Pancreas (tissue), 10 donors: ENCODE measurements around the gene NKD1. TPM values are rescaled to one million over a fixed set of nuclear protein-coding genes. Genes with fewer than 3 reads are reported as not detected.

ENCODE experiments used
- ATAC-seq, 4 donors: fragments of 200-7000 bp; cut with Tn5 transposase; one replicate each; pipeline versions ENCODE4 v1.8.0 to v1.9.1; 2020; ENCODE audit warnings: mild to moderate bottlenecking in 4 of 4, moderate library complexity in 4 of 4
- DNase-seq, 6 donors: peaks; one replicate each; pipeline ENCODE4 v3.0.0-alpha.2; 2020
- FAIRE-seq: peaks from 2 replicates; lab custom pipeline; 2012; peaks lifted over from hg19 to GRCh38; lab: Jason Lieb, UNC
- H3K27ac ChIP-seq, 4 donors: fragments of 200-600 bp; sonication (generic); 1 replicate in 3 of 4; 2 replicates in 1 of 4; pipeline versions ENCODE4 v1.5.0 to v1.8.0; 2020
- H3K27me3 ChIP-seq, 4 donors: fragments of 200-600 bp; one replicate each; pipeline ENCODE4 v1.8.0; 2021
- H3K36me3 ChIP-seq, 3 donors: fragments of 200-600 bp; sonication (generic) in 1 of 3; one replicate each; pipeline versions ENCODE4 v1.5.0 to v1.8.0; 2020 to 2021
- H3K4me1 ChIP-seq, 3 donors: fragments of 200-600 bp; one replicate each; pipeline ENCODE4 v1.8.0; 2021
- H3K4me3 ChIP-seq, 4 donors: fragments of 200-600 bp; sonication (generic) in 2 of 4; one replicate each; pipeline versions ENCODE4 v1.5.0 to v1.8.0; 2020 to 2021
- H3K9me3 ChIP-seq, 4 donors: fragments of 200-600 bp; one replicate each; pipeline ENCODE4 v1.8.0; 2021
- WGBS, 2 donors: extraction: QIAGEN DNeasy Blood & Tissue Kit; methylation state at CpG; one replicate each; pipeline ENCODE4 v1.1.7; 2013; 5-methylcytosine and 5-hydroxymethylcytosine counted together
- intact Hi-C, 3 donors: fragments of 100-400 bp; cut with DNase I; formaldehyde crosslinking; loops; one replicate each; pipeline versions ENCODE4 v1.11.1 to v1.14.2; 2022
- polyA plus RNA-seq, 2 donors: library from polyadenylated mRNA; stranded (reverse); fragments of 200-250 nt; gene quantifications; one replicate each; pipeline ENCODE4 v1.2.3, GENCODE V29; 2013
- total RNA-seq, 6 donors: library from RNA; stranded (reverse); fragmentation: NEBNext Ultra II Directional in 4 of 6; extraction: Animal tissue kit (Norgen Biotek cat#: 25700) in 4 of 6; gene quantifications; one replicate each; pipeline versions ENCODE4 v1.2.1 to v1.2.4, GENCODE V29; 2021 to 2023
- TF ChIP-seq, protein P1 (sequence below), 4 donors: fragments of 200-600 bp; sonication (generic) in 3 of 4; IDR thresholded peaks; one replicate each; pipeline versions ENCODE4 v1.5.0 to v1.8.0; 2021; ENCODE audit warnings: antibody characterized with exemption in 4 of 4
- donor health status: healthy with polysubstance abuse.
- donor health status: DM: no; HTN: no; CAD: no; lungs with moderate emphysema.
- donor health status: DM: no; HTN: no; CAD: no.
- donor health status: control.
- donor health status: control.
- donor health status: Bipolar disorder and iron deficiency.
- donor health status: DM: yes; HTN: yes; CAD: no.
- donor health status: DM: no; HTN: no; CAD: no.
- donor health status: DM: no; HTN: no; CAD: no.
- donor health status: DM: yes; HTN: yes; CAD: no.

Gene NKD1
- total and polyA plus RNA-seq, 8 donors, result 0.45 to 5.8 (median 4.4) TPM

DNA sequence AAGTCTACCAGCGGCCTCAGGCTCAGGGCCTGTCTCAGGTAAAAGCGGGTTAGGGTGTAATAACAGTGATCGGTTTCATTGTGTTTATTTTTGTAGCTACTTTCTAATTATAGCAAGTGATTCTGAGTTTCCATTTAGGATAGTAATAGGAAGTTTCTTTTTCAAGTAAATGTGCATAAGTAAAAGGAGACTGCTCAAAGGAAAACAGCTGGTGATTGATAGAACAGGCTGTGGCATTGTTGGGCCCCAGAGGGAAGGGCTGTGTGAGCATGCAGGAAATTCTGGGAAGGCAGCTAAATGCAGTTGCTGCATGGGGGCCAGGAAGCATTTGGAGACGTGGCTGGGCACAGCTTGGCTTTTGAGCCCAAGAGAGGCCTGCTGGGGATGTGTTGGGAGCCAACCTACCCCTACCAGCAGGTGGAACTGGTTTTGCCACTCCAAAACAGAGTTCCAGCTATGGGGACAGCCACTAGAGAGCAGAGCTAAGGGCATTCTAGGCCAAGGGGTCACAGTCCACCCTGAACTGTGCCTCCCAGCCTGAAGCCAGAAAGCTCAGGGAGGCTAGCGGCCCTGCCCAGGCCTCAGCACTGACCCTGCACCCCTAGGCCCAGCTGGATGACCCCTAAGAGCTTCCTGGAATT is 120.3 kb downstream of the NKD1 start:
- H3K4me3 ChIP-seq, result no peak overlapping the region
- DNase-seq, result peak in 1 of 6 donors; percentile 51
- TF ChIP-seq, protein P1, sequence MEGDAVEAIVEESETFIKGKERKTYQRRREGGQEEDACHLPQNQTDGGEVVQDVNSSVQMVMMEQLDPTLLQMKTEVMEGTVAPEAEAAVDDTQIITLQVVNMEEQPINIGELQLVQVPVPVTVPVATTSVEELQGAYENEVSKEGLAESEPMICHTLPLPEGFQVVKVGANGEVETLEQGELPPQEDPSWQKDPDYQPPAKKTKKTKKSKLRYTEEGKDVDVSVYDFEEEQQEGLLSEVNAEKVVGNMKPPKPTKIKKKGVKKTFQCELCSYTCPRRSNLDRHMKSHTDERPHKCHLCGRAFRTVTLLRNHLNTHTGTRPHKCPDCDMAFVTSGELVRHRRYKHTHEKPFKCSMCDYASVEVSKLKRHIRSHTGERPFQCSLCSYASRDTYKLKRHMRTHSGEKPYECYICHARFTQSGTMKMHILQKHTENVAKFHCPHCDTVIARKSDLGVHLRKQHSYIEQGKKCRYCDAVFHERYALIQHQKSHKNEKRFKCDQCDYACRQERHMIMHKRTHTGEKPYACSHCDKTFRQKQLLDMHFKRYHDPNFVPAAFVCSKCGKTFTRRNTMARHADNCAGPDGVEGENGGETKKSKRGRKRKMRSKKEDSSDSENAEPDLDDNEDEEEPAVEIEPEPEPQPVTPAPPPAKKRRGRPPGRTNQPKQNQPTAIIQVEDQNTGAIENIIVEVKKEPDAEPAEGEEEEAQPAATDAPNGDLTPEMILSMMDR (IDR thresholded peaks at IDR 0.05), result no peak
- H3K36me3 ChIP-seq, result no peaks in the 10 kb centered on the region
- peaks cover 0 to 7% (median 0%) of the 10 kb centered on the region in 3 donors for H3K4me1 ChIP-seq
- WGBS, 2 donors, result 62% methylated on average over 5 of the region's 5 CpGs
- intact Hi-C loops, result loop anchor here in 1 of 3 donors (10.0 kb wide), 1 partner anchor 124 kb away; the partner anchor contains the start of gene NKD1
- no peaks in the 10 kb centered on the region for H3K9me3 ChIP-seq
- H3K27me3 ChIP-seq, result peaks cover 0 to 5% (median 0%) of the 10 kb centered on the region in 4 donors
- peak in 3 of 4 donors; percentile 17 to 65 (median 56) for ATAC-seq
- FAIRE-seq, result no peak
- no peak overlapping the region for H3K27ac ChIP-seq

DNA sequence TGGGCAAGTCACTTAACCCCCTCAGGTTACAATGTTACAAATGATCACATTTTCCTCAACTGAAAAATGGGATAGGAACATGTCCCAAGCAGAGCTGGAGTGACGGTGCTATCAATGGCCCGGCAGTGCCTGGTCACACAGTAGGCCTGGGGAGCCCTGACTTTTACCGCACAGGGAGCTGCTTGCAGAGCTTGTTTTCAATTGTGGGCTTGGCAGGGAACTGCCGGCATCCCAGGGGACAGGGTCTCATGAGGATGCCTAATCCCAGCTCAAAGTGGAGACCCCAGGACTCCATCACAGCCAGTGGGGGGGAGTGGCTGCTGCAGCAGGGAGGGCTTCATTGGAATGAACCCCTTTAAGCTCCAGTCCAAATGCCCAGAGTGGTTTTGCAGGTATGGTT is 121.5 kb downstream of the NKD1 start:
- no peak overlapping the region for H3K4me3 ChIP-seq
- intact Hi-C loops, result loop anchor here in 1 of 3 donors (10.0 kb wide), 1 partner anchor 125 kb away; the partner anchor contains the start of gene NKD1
- FAIRE-seq, result no peak
- H3K36me3 ChIP-seq, result no peaks in the 10 kb centered on the region
- TF ChIP-seq, protein P1 (IDR thresholded peaks at IDR 0.05), result no peak
- peaks cover 0 to 7% (median 0%) of the 10 kb centered on the region in 3 donors for H3K4me1 ChIP-seq
- DNase-seq, result peak in 1 of 6 donors; percentile 35
- H3K9me3 ChIP-seq, result no peaks in the 10 kb centered on the region
- no peak for ATAC-seq
- peaks cover 0 to 8% (median 0%) of the 10 kb centered on the region in 4 donors for H3K27me3 ChIP-seq
- 96 to 99% methylated on average over 4 of the region's 4 CpGs for WGBS, 2 donors
- H3K27ac ChIP-seq, result no peak overlapping the region

DNA sequence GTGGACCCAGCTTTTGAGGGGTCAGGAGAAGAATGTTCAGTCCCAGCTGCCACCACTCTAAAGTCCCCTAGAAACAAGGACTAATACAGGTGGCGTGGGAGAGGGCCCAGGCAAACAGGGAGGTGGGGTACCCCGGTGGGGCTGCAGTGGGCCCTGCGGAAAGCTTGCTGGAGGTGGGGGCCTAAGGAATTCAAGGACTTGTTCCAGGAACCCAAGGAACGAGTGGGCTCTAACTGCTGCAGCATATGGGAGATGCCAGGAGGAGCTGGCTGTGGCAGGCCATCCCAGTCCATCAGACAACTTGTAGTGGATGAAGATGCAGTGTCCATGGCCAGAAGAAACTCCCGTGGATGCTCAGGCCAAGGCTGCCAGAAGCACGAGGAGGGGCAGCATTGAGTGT is 122.3 kb downstream of the NKD1 start:
- peaks cover 0 to 8% (median 0%) of the 10 kb centered on the region in 4 donors for H3K27me3 ChIP-seq
- DNase-seq (peak in 1 of 6 donors; percentile 23), ATAC-seq (no peak), FAIRE-seq (no peak)
- TF ChIP-seq, protein P1 (IDR thresholded peaks at IDR 0.05), result no peak
- H3K9me3 ChIP-seq, result no peaks in the 10 kb centered on the region
- no peak overlapping the region for H3K27ac ChIP-seq
- no peak overlapping the region for H3K4me3 ChIP-seq
- no peaks in the 10 kb centered on the region for H3K36me3 ChIP-seq
- intact Hi-C loops, result no loop called here
- WGBS, 2 donors, result 84 to 90% methylated on average over 6 of the region's 6 CpGs
- peaks cover 0 to 7% (median 0%) of the 10 kb centered on the region in 3 donors for H3K4me1 ChIP-seq

DNA sequence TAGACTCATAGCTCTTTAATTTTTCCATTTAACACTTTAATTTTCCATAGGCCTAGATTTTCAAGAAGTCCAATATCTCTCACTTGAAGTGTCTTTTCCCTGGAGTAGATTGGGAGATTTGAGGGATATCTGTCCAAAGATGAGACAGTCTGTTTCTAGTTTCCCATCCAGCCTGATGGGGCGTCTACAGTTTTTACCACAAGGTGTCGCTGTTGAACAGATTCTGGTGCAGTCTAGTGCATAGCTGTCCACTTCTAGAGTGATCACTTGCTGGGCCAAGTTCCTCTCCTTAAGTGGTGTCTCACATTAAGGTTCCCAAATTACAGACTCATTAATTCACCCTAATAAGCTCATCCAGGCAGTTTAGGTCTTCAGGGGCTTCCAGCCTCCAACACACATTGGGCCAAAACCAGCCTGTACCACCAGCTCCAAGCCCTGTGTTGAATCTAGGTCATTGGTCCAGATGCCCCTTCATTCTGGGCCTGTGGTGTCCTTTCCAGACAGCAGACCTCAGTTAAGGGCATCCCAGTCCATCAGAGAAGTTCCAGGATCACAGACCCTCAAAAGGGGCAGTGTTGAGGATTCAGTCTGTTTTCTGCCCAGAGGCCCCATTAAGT is 123.6 kb downstream of the NKD1 start:
- H3K9me3 ChIP-seq, result no peaks in the 10 kb centered on the region
- H3K27me3 ChIP-seq, result peaks cover 0 to 8% (median 0%) of the 10 kb centered on the region in 4 donors
- ATAC-seq (no peak), FAIRE-seq (no peak), DNase-seq (no peak)
- TF ChIP-seq, protein P1 (IDR thresholded peaks at IDR 0.05), result peak in 1 of 4 donors; percentile 10
- H3K4me3 ChIP-seq, result no peak overlapping the region
- H3K27ac ChIP-seq, result no peak overlapping the region
- WGBS, 2 donors, result 45 to 52% methylated on average over 2 of the region's 2 CpGs
- intact Hi-C loops, result no loop called here
- H3K36me3 ChIP-seq, result no peaks in the 10 kb centered on the region
- peaks cover 0 to 7% (median 0%) of the 10 kb centered on the region in 3 donors for H3K4me1 ChIP-seq
